Measurements from ENCODE around the gene RNF187. TPM values are rescaled to one million over a fixed set of nuclear protein-coding genes. Genes with fewer than 3 reads are reported as not detected.

RNF187 gene
- polyA plus RNA-seq, 1 donor (not counting 4 experiments of a cell fraction or from before 2014, with no cell fraction given) = 65.8 TPM

DNA sequence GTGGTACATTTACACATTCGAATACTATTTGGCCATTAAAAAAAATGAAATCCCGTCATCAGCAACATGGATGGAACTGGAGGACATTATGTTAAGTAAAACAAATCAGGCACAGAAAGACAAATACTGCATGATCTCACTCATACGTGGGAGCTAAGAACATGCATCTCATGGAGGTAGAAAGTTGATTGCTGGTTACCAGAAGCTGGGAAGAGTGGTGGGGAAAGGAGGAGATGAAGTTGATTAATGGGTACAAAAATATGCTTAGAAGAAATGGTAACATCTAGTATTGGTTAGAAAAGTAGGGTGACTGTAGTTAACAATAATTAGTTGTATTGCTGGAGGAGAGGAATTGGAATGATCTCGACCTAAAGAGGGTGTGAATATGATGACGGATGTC lies 24.6 kb upstream of the RNF187 start:
- no peaks in the 10 kb centered on the region for H3K36me3 ChIP-seq (ENCODE audit: control insufficient read depth in 2 of 2, extremely low read depth in 1 of 2, insufficient read depth in 2 of 2, low read length in 2 of 2)
- H3K9ac ChIP-seq (ENCODE audit: control insufficient read depth, extremely low read depth, insufficient read depth, low read length) = no peak overlapping the region
- dilution Hi-C loops (cut with MboI; ENCODE audit: extremely low pct_ligation_motif_present, low sequenced_read_pairs) = no loop called here
- TF ChIP-seq CTCF (optimal IDR thresholded peaks at IDR 0.05 in 1 of 3, IDR thresholded peaks at IDR 0.05 in 1 of 3, conservative IDR thresholded peaks at IDR 0.05 in 1 of 3; ENCODE audit: extremely low read depth in 1 of 3, insufficient read depth in 2 of 3, low read length in 3 of 3) = no peak
- TF ChIP-seq EZH2 (IDR thresholded peaks at IDR 0.05; ENCODE audit: low read length) = no peak
- DNase-seq (ENCODE audit: low read depth, low spot score) (no peak), FAIRE-seq (no peak)
- no peak overlapping the region for H3K27ac ChIP-seq (ENCODE audit: control insufficient read depth, insufficient read depth, low read length)
- H3K4me2 ChIP-seq (ENCODE audit: control insufficient read depth, extremely low read depth, insufficient read depth, low read depth, low read length) = no peak overlapping the region
- H2AFZ ChIP-seq (ENCODE audit: control insufficient read depth, low read length) = no peak overlapping the region
- no peaks in the 10 kb centered on the region for H3K79me2 ChIP-seq (ENCODE audit: control insufficient read depth, insufficient read depth, low read length)
- H3K9me1 ChIP-seq (ENCODE audit: control insufficient read depth, extremely low read depth, insufficient read depth, low read length) = no peaks in the 10 kb centered on the region
- no peak overlapping the region for H3K4me3 ChIP-seq (ENCODE audit: control insufficient read depth in 2 of 3, extremely low read depth in 1 of 3, insufficient read depth in 2 of 3, low read depth in 1 of 3, low read length in 3 of 3)
- peaks cover 8% of the 10 kb centered on the region for H3K4me1 ChIP-seq (ENCODE audit: control insufficient read depth, extremely low read depth, insufficient read depth, low read length)
- H3K9me3 ChIP-seq (ENCODE audit: control insufficient read depth, low read depth, low read length) = no peaks in the 10 kb centered on the region
- H3K27me3 ChIP-seq (ENCODE audit: control insufficient read depth, extremely low read depth, insufficient read depth, low read length) = peaks cover 53% of the 10 kb centered on the region
- no peaks in the 10 kb centered on the region for H4K20me1 ChIP-seq (ENCODE audit: control insufficient read depth, extremely low read depth, insufficient read depth, low read length)

- no peaks in the 10 kb centered on the region for H3K9me1 ChIP-seq (ENCODE audit: control insufficient read depth, extremely low read depth, insufficient read depth, low read length)
- dilution Hi-C loops (cut with MboI; ENCODE audit: extremely low pct_ligation_motif_present, low sequenced_read_pairs) = no loop called here
- no peaks in the 10 kb centered on the region for H3K9me3 ChIP-seq (ENCODE audit: control insufficient read depth, low read depth, low read length)
- no peak overlapping the region for H3K9ac ChIP-seq (ENCODE audit: control insufficient read depth, extremely low read depth, insufficient read depth, low read length)
- H3K4me2 ChIP-seq (ENCODE audit: control insufficient read depth, extremely low read depth, insufficient read depth, low read depth, low read length) = no peak overlapping the region
- H2AFZ ChIP-seq (ENCODE audit: control insufficient read depth, low read length) = no peak overlapping the region
- TF ChIP-seq EZH2 (IDR thresholded peaks at IDR 0.05; ENCODE audit: low read length) (no peak), CTCF (optimal IDR thresholded peaks at IDR 0.05 in 1 of 3, IDR thresholded peaks at IDR 0.05 in 1 of 3, conservative IDR thresholded peaks at IDR 0.05 in 1 of 3; ENCODE audit: extremely low read depth in 1 of 3, insufficient read depth in 2 of 3, low read length in 3 of 3) (no peak)
- H3K79me2 ChIP-seq (ENCODE audit: control insufficient read depth, insufficient read depth, low read length) = no peaks in the 10 kb centered on the region
- peaks cover 8% of the 10 kb centered on the region for H3K4me1 ChIP-seq (ENCODE audit: control insufficient read depth, extremely low read depth, insufficient read depth, low read length)
- no peaks in the 10 kb centered on the region for H3K36me3 ChIP-seq (ENCODE audit: control insufficient read depth in 2 of 2, extremely low read depth in 1 of 2, insufficient read depth in 2 of 2, low read length in 2 of 2)
- no peak overlapping the region for H3K27ac ChIP-seq (ENCODE audit: control insufficient read depth, insufficient read depth, low read length)
- no peak overlapping the region for H3K4me3 ChIP-seq (ENCODE audit: control insufficient read depth in 2 of 3, extremely low read depth in 1 of 3, insufficient read depth in 2 of 3, low read depth in 1 of 3, low read length in 3 of 3)
- peaks cover 58% of the 10 kb centered on the region for H3K27me3 ChIP-seq (ENCODE audit: control insufficient read depth, extremely low read depth, insufficient read depth, low read length)
- FAIRE-seq (no peak), DNase-seq (ENCODE audit: low read depth, low spot score) (no peak)
- H4K20me1 ChIP-seq (ENCODE audit: control insufficient read depth, extremely low read depth, insufficient read depth, low read length) = no peaks in the 10 kb centered on the region
Measured at GRCh38 chr1:228463009-228463558, 24.1 kb upstream of the RNF187 start.
